PC-9 (cell line): ENCODE results near the gene CYBB. TPM values are rescaled to one million over a fixed set of nuclear protein-coding genes. Genes with fewer than 3 reads are reported as not detected.

ENCODE experiments used
- BruUV-seq: library from RNA; stranded (reverse); fragments of 400-500 nt; replicated peaks from 2 replicates; lab custom pipeline; 2021; lab: Mats Ljungman, UMichigan
- CTCF ChIA-PET: fragments of 300-600 bp; sonication (Branson Sonifier 250); formaldehyde crosslinking; loops from one replicate; lab custom pipeline; 2022; ENCODE audit warnings: antibody characterized with exemption; lab: Charles Lee
- POLR2A ChIA-PET: fragments of 300-600 bp; sonication (Branson Sonifier 250); formaldehyde crosslinking; loops from one replicate; lab custom pipeline; 2022; ENCODE audit warnings: antibody characterized with exemption; ENCODE audit not compliant: unreplicated experiment; lab: Charles Lee
- DNase-seq, 2 experiments: peaks; one replicate each; pipeline versions ENCODE4 v3.0.0 to v3.0.0-alpha.2; 2015 to 2022; ENCODE audit warnings: mixed read lengths in 1 of 2
- H2AFZ ChIP-seq: fragments of 200-600 bp; sonication (generic); 2 replicates; pipeline ENCODE4 v1.8.1; 2017; ENCODE audit warnings: antibody characterized with exemption
- H3F3A ChIP-seq: fragments of 200-600 bp; sonication (generic); 2 replicates; pipeline ENCODE4 v1.8.1; 2017; ENCODE audit warnings: antibody characterized with exemption, mild to moderate bottlenecking, low read depth; ENCODE audit not compliant: insufficient read depth
- H3K27ac ChIP-seq: fragments of 200-600 bp; sonication (generic); 2 replicates; pipeline ENCODE4 v1.6.1; 2016; ENCODE audit warnings: mixed run types
- H3K27me3 ChIP-seq: fragments of 200-600 bp; sonication (generic); 2 replicates; pipeline ENCODE4 v1.6.1; 2016; ENCODE audit warnings: low read depth, mixed run types; ENCODE audit not compliant: insufficient read depth
- H3K36me3 ChIP-seq: fragments of 200-600 bp; sonication (generic); 2 replicates; pipeline ENCODE4 v1.6.1; 2016; ENCODE audit warnings: low read depth, mixed run types
- H3K4me1 ChIP-seq: fragments of 200-600 bp; sonication (generic); replicated peaks from 2 replicates; pipeline ENCODE4 v1.6.1; 2016; ENCODE audit warnings: mixed run types; ENCODE audit not compliant: insufficient read depth
- H3K4me2 ChIP-seq: fragments of 200-600 bp; sonication (generic); 2 replicates; pipeline ENCODE4 v1.6.1; 2017; ENCODE audit warnings: mixed run types
- H3K4me3 ChIP-seq: fragments of 200-600 bp; sonication (generic); 2 replicates; pipeline ENCODE4 v1.6.1; 2016; ENCODE audit warnings: mixed run types
- H3K79me2 ChIP-seq: fragments of 200-600 bp; sonication (generic); 2 replicates; pipeline ENCODE4 v1.6.1; 2017; ENCODE audit warnings: low read depth, mixed run types
- H3K9me2 ChIP-seq: fragments of 200-600 bp; sonication (generic); 2 replicates; pipeline ENCODE4 v1.8.1; 2017; ENCODE audit warnings: mild to moderate bottlenecking; ENCODE audit not compliant: insufficient read depth
- H3K9me3 ChIP-seq: fragments of 200-600 bp; sonication (generic); 2 replicates; pipeline ENCODE4 v1.8.1; 2016; ENCODE audit warnings: low read depth; ENCODE audit not compliant: insufficient read depth
- H4K20me1 ChIP-seq: fragments of 200-600 bp; sonication (generic); 2 replicates; pipeline ENCODE4 v1.8.1; 2017; ENCODE audit not compliant: insufficient read depth
- CTCF ChIP-seq: fragments of 200-600 bp; sonication (generic); conservative IDR thresholded peaks from 2 replicates; pipeline ENCODE4 v1.6.1; 2017; ENCODE audit warnings: mixed run types, antibody characterized with exemption, mild to moderate bottlenecking, moderate library complexity
- EZH2 ChIP-seq: fragments of 200-600 bp; sonication (generic); IDR thresholded peaks from 2 replicates; pipeline ENCODE4 v1.8.0; 2017; ENCODE audit warnings: antibody characterized with exemption, low read depth
- intact Hi-C: fragments of 100-400 bp; cut with micrococcal nuclease; formaldehyde crosslinking; loops from one replicate; pipeline ENCODE4 v1.10.0; 2022; ENCODE audit not compliant: unreplicated experiment
- total RNA-seq: library from RNA; stranded (reverse); gene quantifications from 2 replicates; pipeline ENCODE4 v1.2.3, GENCODE V29; 2021

The CYBB gene
- total RNA-seq, 1 experiment from 2014 or later, result 0.31 TPM

GRCh38 chrX:37830371-37830770 is 50.5 kb downstream of the CYBB start:
- CTCF ChIA-PET, result no interaction called here
- no peaks in the 10 kb centered on the region for H3K9me2 ChIP-seq
- no peak overlapping the region for H3K4me2 ChIP-seq
- no peak overlapping the region for H3K27ac ChIP-seq
- no peaks in the 10 kb centered on the region for H3K4me1 ChIP-seq
- no peaks in the 10 kb centered on the region for H3K36me3 ChIP-seq
- POLR2A ChIA-PET, result no interaction called here
- no TSS peak for BruUV-seq
- no peaks in the 10 kb centered on the region for H4K20me1 ChIP-seq
- no peak for DNase-seq
- no peaks in the 10 kb centered on the region for H3K79me2 ChIP-seq
- TF ChIP-seq EZH2 (no peak), CTCF (no peak)
- no peak overlapping the region for H3K4me3 ChIP-seq
- no peaks in the 10 kb centered on the region for H3F3A ChIP-seq
- no peaks in the 10 kb centered on the region for H3K27me3 ChIP-seq
- intact Hi-C loops, result no loop called here
- no peak overlapping the region for H2AFZ ChIP-seq
- no peaks in the 10 kb centered on the region for H3K9me3 ChIP-seq

- Histone ChIP-seq H3F3A (no peaks in the 10 kb centered on the region), H3K4me3 (no peak overlapping the region), H3K4me1 (no peaks in the 10 kb centered on the region), H3K27ac (no peak overlapping the region), H3K36me3 (no peaks in the 10 kb centered on the region), H3K79me2 (no peaks in the 10 kb centered on the region), H3K27me3 (no peaks in the 10 kb centered on the region), H2AFZ (no peak overlapping the region), H3K9me2 (no peaks in the 10 kb centered on the region), H4K20me1 (no peaks in the 10 kb centered on the region), H3K4me2 (no peak overlapping the region), H3K9me3 (no peaks in the 10 kb centered on the region)
- intact Hi-C loops, result no loop called here
- BruUV-seq, result no TSS peak
- no peak for TF ChIP-seq CTCF
- TF ChIP-seq EZH2, result no peak
- POLR2A ChIA-PET, result no interaction called here
- DNase-seq, result no peak
- CTCF ChIA-PET, result no interaction called here
These were observed 55.1 kb downstream of the CYBB start for GRCh38 chrX:37834937-37835336.

GRCh38 chrX:37840931-37841330 is 61.1 kb downstream of the CYBB start:
- ChIA-PET POLR2A (no interaction called here), CTCF (no interaction called here)
- Histone ChIP-seq H3K4me1 (no peaks in the 10 kb centered on the region), H3F3A (no peaks in the 10 kb centered on the region), H3K27ac (no peak overlapping the region), H2AFZ (no peak overlapping the region), H3K9me3 (no peaks in the 10 kb centered on the region), H3K36me3 (no peaks in the 10 kb centered on the region), H3K79me2 (no peaks in the 10 kb centered on the region), H3K4me2 (no peak overlapping the region), H3K9me2 (no peaks in the 10 kb centered on the region), H4K20me1 (no peaks in the 10 kb centered on the region), H3K4me3 (no peak overlapping the region), H3K27me3 (no peaks in the 10 kb centered on the region)
- no TSS peak for BruUV-seq
- DNase-seq, result no peak
- intact Hi-C loops, result no loop called here
- TF ChIP-seq CTCF (no peak), EZH2 (no peak)
